Inferior parietal cortex (tissue), 1 donor: ENCODE results near the gene LRMDA.

Experiments
- DNase-seq: peaks from one replicate; pipeline ENCODE4 v3.0.0-alpha.2; 2016; ENCODE audit errors: extremely low spot score

The LRMDA gene

DNA sequence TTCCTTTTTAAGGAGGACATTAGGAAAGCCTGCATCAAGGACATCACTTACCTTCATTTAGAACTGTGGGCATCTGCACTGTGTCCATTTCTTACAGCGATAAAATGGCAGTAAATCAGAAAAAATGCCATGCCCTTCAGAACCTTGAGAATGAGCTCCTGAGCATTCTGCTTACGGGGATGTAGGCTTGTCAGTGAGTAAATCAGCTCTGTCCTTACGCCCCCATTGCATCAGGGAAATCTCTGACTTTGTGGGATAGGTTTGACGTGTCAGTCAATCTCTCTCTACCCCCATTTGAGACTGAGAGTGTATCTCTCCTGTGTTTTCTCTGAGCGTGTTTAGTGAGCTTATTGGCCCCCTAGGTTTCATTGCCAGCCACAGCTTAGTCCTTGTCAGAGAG is 837.1 kb downstream of the LRMDA start:
- DNase-seq = no peak

GRCh38 chr10:76268954-76269353 is 837.5 kb downstream of the LRMDA start:
- DNase-seq = no peak

DNA sequence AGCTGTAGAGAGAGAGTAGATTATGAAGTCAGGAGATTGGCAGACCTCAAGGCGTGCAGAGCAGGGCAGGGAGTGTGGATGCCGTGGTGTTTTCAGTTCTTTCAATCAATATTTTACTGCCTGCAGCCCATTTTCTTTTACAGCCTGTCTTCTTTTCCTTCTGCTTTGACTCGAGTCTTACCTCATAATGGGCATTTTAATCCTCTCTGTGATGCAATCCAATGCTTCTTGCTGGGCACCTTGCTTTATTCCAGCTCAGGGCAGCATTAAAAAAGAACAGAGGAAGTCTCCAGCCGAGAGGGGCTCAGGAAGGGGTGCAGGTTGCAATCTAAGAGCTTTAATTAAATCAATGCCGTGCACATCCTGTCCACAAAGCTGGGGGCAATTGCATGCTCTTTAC is 839.0 kb downstream of the LRMDA start:
- DNase-seq = no peak

DNA sequence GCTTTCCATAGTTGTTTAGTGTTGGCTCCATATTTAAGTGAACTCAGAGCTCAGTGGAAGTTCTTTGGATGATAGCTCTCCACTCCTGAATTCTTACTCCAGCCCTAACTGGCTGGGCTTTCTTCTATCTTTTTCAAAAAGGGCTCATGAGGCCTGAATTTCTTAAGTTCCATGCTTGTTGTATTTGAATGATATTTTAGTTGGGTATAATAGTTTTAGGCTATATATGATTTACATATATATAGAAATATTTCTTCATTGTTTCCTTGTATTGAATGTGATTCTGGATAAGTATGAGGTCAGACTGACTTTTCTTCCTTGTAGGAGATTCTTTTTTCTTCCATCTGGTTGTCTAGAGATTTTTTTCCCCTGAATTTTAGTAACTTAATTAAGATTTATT is 843.5 kb downstream of the LRMDA start:
- no peak for DNase-seq

DNA sequence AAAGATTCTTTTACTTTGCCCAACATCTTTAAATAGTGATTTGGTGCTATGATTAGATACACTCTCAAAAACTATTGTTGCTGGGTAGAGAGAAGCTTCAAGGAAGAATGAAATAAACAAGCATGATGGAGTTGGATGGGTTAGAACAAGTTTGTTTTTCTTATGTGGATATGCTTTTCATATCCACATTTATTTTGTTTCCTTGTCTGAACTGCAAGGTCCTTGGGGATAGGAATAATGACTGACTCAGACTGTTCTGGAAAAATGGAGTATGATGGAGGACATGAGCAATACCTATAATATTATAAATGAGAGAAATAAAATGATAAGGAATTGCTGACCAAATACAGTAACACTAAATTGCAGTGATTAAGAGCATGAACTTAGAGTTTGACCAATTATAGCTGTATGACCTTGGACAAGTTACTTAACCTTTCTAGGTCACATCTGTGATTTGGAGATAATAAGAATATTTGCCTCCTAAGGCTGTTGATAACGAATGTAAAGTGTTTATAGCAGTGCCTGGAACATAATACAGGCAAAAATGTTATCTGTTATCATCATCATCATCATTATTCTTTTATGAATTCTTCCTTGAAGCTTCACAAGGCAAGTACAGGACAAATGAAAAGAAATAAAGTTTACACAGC is 847.5 kb downstream of the LRMDA start:
- no peak for DNase-seq

- DNase-seq = no peak
Measured at GRCh38 chr10:76281659-76282058, 850.2 kb downstream of the LRMDA start.

GRCh38 chr10:76282061-76283025 is 850.9 kb downstream of the LRMDA start:
- DNase-seq = no peak

DNA sequence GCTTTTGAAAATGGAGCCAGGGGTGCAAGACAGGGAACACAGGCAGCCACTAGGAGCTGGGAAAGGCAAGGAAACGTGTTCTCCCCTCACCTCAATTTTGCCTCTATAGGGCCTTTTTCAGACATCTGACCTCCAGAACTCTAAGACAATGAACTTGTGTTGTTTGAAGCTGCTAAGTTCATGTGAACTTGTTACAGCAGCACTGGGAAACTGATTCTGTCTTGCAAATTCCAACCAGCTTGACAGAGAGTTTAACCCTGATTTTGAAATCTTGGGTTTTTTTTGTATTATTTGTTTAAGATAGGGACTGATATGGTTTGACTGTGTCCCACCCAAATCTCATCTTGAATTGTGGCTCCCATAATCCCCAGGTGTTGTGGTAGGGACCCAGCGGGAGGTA is 852.9 kb downstream of the LRMDA start:
- no peak for DNase-seq

- no peak for DNase-seq
Measured at GRCh38 chr10:76285012-76285411, 853.6 kb downstream of the LRMDA start.

DNA sequence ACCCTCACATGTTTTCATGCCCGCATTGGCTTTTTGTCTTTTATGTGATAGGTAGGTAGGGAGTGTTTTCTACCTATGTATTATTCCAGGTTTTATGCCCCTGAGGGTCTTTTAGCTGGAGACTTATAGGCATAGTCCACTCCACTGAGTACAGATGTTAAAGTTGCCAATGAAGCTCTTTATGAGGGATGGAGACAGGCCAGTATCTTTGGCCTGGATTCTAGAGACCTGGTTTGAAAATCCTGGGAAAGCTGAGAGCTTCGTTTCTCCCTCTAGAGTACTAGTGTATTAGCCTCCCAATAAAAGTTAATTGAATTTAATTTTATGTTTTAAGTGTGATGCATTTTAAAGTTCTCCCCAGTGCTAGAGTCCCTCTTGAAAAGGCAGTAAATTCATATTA is 854.1 kb downstream of the LRMDA start:
- DNase-seq = no peak

- DNase-seq = no peak
Measured at GRCh38 chr10:76286536-76286935, 855.1 kb downstream of the LRMDA start.

DNA sequence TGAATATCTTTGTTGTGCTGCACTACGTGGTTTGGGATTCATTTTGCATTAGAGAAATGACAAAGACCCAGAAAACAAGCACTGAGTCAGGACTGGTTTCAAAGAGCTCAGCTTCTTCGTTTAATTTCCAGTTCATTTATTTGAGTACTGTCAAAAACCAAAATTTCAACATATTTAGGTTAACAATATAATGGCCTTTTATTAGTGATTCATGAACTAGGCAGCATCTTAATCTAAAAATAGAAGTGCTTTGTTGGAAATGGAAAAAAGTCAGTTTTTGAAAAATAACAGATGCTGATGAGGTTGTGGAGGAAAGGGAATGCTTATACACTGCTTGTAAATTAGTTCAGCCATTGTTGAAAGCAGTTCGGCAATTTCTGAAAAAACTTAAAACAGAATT is 856.4 kb downstream of the LRMDA start:
- no peak for DNase-seq

DNA sequence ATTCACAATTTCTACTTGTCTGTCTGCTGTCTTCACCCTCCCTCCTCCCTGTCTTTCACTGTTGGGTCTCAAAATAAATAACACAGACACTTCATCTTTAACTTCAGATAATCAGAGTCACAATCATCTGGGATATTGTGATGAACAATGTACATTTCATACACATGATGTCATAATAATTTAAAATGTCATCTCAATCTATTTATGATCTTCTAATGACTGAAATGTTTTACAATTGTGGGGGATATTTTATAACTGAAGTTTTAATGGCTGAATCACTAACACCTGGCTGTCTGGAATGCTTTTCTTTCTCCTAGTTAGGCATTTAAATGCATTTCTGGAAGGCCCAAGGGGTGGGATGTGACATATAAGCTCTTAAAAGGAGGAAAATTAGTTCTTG is 859.8 kb downstream of the LRMDA start:
- no peak for DNase-seq

- DNase-seq = no peak
Measured at GRCh38 chr10:76291885-76292284, 860.5 kb downstream of the LRMDA start.

GRCh38 chr10:76296957-76297356 is 865.5 kb downstream of the LRMDA start:
- DNase-seq = no peak

- DNase-seq = no peak
Measured at GRCh38 chr10:76297358-76297757, 865.9 kb downstream of the LRMDA start.

GRCh38 chr10:76297780-76298281 is 866.4 kb downstream of the LRMDA start:
- DNase-seq = no peak

GRCh38 chr10:76298329-76298728 is 866.9 kb downstream of the LRMDA start:
- no peak for DNase-seq

- DNase-seq = no peak
Measured at GRCh38 chr10:76299501-76299900, 868.1 kb downstream of the LRMDA start.

DNA sequence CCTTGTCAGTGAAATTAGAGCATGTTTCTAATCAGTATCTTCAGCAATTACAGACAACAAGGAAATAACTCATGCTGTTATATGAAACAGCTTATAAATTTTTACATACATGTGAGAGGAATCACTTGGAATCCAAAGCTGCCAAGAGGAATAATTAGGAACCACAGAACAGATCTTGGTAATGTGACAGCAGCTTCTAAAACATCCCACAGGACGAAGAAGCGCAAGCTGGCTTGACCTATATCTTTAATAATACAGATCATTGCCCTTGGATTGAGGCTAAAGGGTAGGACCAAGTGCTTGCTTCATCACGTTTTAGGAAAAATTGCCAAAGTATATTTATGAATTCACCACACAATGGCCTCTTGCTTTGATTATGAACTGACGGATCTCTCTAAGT is 869.8 kb downstream of the LRMDA start:
- DNase-seq = no peak

DNA sequence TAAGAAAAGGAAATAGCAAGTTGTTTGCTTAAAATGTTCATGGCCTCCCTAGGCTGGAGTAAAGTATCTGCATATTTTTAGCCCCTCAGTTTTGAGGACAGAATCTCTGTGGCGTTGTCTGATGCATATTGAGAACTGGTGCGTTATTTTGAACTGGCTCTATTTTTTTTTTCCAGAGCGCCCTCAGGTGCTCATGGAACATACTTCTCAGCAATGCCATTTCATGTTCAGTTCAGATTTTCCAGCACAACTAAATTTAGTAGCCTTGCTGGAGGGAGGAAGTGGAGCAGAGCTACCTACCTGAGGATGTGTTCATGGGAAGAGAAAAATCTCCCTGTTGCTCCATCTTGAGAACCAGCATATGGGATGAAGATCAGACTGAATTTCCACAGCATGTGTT is 870.5 kb downstream of the LRMDA start:
- no peak for DNase-seq

GRCh38 chr10:76302481-76302880 is 871.1 kb downstream of the LRMDA start:
- DNase-seq = no peak
